NCI-H2227 treated with DMSO at 0.1 percent for 48 hours (cell line): Measurements from ENCODE around the gene TIMM44.

ENCODE experiments used
- DNase-seq: peaks from one replicate; lab custom pipeline; 2025; lab: John Stamatoyannopoulos, UW

TIMM44 gene

DNA sequence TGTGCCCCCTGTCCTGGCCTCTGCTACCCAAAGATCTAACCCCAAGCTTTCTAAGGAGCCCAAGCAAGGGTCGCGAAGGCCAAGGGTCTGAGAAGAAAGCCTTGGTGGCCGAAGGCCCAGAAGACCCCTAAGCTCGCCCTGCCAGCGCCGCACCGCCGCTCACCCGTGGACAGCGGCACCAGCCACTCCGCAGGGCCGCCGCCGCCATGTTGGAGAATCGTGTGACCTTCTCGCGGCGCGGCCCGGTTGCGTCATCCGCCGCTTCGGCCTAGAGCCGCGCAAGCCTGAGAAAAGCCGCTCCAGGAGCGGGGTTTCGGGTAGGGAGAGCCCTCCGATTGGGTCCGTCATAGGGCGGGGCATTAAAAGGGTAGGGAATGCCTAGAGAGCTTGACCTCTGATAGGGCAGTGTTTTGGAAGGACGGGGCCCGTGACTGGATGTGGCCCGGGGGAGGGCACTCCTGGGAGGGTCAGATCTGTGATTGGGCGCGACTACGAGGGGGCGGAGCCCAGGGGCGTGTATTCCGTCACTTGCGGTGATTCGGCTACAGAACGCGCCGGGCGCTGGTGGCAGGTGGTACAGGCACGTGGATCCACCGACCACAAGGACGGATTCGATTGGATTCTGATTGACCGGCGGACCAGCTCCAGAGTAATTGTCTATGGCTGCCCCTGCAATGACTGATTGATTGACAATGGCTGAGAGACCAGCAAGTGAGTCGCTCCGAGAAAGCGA is at the start of gene TIMM44:
TSS of gene TIMM44 (minus strand) at position 223 of the 733 bp plus-strand sequence. CDS start at position 208, 15 bp downstream.
- peak; percentile 93 for DNase-seq

DNA sequence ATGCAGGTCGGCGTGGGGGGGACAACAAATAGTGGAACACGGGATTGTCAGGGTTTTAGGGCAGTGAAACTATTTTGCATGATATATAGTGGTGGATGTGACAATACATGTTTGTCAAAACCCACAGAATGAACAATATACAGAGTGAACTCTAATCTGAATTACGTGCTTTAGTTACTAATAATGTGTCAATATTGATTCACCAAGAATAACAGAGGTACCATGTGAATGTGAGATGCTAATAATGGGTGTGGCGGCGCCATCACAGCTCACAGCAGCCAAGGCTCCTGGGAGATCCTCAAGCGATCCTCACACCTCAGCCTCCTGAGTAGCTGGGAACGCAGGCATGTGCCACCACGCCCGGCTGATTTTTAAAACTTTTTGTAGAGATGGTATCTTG is 49.1 kb upstream of the TIMM44 start:
- no peak for DNase-seq

DNA sequence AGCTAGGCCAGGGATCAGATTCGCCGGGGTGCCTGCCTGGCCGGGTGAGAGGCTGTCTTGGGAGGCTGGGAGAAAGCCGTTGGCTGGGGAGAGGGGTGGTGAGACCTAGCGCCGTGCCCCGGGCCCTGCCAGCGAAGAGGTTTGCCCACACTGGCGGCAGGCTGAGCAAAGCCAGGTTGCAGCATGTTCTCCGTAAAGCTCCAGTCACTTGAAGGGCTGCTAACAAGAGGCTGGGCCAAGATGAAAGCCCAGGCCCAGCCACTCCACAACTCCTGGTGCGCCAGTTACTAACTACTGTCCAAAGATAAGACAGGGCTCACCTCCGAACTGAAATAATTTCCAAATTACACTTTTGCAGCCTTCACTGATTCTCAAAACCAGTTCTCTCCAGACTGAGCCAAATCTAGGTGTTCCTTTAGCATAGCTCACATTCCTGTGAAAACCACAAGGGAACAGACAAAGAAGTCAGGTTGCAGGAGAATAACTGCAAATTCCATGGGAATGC is 45.7 kb upstream of the TIMM44 start:
- no peak for DNase-seq

DNA sequence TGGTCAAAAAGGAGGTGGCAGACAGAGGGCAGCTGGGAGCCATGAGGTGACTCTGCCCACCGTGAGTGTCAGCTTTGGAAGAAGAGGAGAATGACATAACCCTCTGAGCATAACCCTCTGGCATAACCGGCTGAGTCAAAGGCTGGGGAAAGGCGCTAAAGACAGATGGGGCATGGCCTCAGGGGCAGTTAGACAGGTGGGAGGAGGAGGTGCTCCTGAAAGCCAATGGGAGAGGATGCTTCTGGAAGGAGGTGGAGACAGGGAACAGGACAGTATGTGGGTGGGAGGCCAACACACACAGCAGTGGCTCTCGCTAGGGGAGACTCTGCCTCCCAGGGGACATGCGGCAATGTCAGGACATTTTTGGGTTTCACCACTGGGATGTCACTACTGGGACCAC is 44.8 kb upstream of the TIMM44 start:
- DNase-seq: no peak

DNA sequence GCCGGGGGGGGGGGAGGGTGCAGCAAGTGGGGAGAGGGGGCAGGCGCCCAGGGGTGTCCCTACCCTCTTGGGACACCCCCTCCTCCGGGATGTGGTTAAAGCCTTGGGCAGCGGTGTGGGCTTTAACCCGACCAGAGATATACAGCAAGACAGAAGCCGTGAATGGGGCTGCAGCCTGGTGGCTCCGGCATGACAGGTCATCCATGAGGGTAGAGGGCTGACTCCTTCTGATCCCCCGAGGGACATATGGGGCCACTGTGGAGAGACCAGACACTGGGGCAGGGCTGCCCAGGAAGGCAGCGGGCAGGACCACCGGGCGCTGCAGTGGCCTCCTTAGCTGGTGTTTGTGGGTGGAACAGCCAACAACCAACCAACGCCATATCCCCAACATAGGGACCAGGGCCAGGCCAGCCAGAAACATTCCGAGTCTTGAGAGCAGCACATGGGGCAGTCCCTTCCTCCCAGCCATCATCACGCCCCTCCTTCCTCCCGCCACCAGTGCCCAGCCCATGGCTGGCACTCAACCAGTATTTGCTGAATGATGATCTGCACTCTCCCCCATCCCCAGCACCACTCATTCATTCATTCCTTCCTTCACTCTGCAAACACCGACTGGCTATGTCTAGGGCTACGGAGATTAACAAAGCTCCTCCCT is 43.8 kb upstream of the TIMM44 start:
- DNase-seq: no peak

DNA sequence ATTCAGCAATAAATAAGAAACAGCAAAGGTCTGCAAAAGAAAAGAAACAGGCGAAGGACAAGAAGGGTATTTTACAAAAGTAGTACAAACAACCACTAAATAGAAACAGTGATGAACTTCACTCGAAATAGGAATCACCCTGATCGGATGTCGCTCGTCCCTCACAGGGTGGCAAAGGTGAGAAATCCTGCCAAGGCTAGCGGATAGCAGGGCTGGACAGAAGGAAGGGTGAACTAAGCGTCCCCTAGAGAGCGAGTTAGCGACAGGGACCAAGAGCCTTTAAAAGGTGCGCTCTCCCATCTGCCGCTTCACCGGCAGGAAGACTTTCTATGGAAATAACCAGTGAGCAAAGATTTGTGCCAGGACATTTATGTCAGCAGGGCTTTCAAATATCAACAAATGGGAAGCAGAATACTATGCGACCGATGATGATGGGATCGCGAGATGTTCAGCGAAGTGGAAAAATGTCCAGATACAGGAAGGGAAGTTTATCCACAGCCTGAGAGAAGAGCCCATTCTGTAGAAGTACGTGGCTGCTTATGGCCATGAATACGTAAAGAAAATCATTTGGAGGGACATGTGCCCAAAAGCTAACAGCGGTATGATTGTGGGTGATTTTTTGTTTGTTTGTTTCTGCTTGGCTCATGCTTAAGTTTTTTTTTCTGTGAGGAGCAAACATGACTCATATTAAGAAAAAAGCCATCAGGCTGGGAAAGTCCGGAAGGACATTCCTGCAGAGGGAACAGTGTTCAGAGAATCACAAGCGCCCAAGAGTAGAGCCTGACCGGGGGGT is 43.1 kb upstream of the TIMM44 start:
- no peak for DNase-seq

- no peak for DNase-seq
Observed at GRCh38 chr19:7985481-7985911, 42.0 kb upstream of the TIMM44 start.

GRCh38 chr19:7983995-7984837 is 40.8 kb upstream of the TIMM44 start:
- no peak for DNase-seq

DNA sequence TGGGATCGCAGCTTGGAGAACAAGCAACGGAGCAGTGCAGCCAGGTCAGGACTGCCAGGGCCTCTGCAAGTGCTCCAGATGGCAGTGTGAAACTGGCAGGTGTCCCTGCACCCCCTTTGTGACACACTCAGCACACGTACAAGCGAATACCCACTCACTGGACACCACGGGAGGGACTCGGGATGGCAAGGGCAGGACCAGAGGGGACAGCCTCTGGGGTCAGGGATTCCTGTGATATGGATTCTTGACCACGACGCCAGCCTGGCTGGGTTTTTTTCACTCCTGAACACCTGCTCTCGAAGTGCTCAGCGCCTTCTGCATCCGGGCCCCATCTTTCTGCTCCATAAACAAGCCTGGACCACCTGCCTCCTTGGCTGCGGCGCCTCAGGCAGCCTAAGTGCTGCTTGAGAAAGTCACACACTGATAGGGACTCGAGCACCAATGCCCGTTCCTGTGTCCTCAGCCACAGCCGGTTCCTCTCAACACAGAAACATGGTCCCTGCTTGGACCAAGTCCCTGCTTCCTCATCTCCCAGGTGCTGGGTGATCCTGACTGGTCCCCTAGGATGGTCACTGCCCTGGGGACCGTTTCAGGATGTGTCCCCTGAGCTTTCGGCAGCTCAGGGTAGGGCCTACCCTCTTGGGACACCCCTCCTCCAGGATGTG is 40.0 kb upstream of the TIMM44 start:
- DNase-seq: no peak

GRCh38 chr19:7982651-7983099 is 39.2 kb upstream of the TIMM44 start:
- no peak for DNase-seq

GRCh38 chr19:7982103-7982502 is 38.6 kb upstream of the TIMM44 start:
- DNase-seq: no peak

- DNase-seq: no peak
Observed at GRCh38 chr19:7981661-7982060, 38.2 kb upstream of the TIMM44 start.

GRCh38 chr19:7981199-7981598 is 37.7 kb upstream of the TIMM44 start:
- no peak for DNase-seq

DNA sequence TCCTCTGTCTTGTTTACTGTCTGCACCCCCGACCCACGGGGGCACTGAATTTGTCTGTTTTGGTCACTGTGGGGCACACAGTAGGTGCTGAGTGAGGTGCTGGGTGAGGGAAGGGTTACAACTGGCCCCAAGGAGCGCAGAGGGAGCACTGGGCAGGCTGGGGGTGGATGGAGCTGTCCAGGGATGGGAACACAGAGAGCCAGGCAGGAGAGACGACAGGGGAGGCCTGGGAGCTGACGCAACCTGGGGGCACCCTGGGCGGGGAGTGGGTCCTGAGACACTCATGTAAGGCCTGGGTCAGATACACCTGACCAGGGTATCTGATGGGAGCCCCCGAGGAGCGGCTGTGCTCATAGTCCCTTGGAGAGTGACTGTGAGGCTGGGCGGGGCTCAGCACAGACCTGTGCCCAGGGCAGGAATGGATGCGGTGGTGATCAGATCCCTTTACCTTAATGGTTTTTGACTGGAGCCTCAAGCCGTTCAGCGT is 37.2 kb upstream of the TIMM44 start:
- no peak for DNase-seq

DNA sequence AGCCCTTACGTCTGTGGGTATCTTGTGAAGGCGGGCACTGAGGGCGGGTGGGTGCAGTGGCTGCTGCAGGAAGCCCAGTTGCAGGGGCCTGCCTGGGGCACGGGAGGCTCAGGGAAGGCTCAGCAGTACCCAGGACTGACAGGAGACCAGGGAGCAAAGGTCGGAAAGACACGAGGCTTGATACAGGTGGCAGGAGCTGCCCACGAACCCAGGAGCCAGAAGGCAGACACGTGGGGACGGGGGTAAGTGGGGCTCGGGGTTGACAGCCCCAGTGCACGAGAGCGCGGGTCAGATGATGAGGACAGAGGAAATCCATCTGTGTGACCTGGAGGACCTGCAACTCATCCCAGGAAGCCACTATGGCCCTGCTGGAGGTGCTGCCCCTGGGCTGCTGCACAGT is 36.7 kb upstream of the TIMM44 start:
- DNase-seq: no peak

DNA sequence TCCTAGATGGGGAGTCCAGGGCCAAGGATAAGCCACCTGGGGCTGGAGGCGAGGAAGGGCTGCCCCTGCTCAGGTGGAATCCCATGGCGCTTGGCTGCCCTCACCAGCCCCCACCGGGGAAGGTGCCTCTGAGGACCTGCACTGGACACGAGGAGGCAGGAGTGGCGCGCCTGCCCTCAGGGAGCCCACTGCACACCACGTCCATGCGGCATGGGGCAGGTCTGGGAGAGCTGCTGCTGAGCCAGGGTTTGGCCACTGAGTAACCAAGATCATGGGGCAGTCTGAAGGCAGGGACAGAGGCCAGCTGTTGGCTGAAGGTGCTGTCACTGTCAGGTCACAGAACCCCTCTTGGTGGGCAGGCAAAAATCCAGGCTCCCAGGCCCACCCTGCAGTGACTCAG is 36.1 kb upstream of the TIMM44 start:
- DNase-seq: no peak

DNA sequence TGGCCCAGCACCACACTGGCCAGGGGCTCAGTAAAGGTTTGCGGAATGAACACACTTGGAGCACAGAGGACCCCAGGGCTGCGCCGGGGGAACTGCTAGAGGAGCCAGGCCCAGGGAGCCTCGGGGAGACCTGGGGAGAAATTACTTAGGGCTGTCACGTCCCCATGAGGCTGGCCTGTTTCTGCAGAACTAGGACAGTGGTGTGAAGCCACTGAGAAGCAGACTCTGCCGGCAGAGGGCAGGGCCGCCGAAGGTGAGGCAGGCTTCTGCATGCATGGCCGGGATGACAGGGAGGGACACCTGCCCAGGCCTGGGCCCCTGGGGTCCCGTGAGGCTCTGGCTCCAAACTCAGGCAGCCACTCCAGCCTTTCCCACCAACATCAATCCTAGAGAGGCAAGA is 35.5 kb upstream of the TIMM44 start:
- no peak for DNase-seq

DNA sequence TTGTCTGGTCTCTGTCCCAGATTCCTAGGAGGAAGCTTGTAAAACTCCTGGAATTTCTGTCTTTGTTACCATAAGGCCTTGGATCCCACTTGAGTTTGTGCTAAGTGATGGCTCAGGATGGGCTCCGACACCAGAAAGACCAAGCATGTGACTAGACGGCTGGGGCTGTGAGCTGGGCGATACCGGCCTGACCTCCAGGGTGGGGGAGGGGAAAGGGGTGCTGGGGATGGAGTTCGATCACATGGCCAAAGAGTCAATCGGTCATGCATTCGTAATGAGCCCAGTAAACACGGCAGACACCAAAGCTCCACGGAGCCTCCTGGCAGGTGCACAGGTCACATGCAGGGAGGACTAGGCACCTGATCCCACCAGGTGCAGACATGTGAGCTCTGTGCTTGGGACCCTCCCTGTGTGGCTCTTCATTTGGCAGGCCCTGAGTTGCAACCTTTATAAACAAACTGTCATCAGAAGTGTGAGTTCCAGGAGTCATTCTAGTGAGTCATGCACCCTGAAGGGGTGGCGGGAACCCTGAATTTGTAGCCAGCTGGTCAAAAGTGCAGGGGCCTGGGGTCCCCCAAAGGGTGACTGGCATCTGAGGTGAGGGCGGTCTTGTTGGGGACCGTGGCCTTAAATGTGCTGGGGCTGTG is 34.8 kb upstream of the TIMM44 start:
- no peak for DNase-seq

GRCh38 chr19:7977723-7978040 is 34.2 kb upstream of the TIMM44 start:
- DNase-seq: no peak

- no peak for DNase-seq
Observed at GRCh38 chr19:7977021-7977722, 33.7 kb upstream of the TIMM44 start.
